Panc1 (cell line): ENCODE data around the gene USP32.

Source experiments
- SIN3A ChIP-seq: IDR thresholded peaks from 2 replicates; pipeline ENCODE4 v1.6.1; 2012; ENCODE audit warnings: low read depth, mild to moderate bottlenecking, low read length, moderate library complexity, borderline replicate concordance; ENCODE audit not compliant: insufficient read depth
- TF ChIP-seq, protein P1 (sequence below): fragments of 450-650 bp; IDR thresholded peaks from 2 replicates; pipeline ENCODE4 v1.5.1; 2017; ENCODE audit warnings: mild to moderate bottlenecking

DNA sequence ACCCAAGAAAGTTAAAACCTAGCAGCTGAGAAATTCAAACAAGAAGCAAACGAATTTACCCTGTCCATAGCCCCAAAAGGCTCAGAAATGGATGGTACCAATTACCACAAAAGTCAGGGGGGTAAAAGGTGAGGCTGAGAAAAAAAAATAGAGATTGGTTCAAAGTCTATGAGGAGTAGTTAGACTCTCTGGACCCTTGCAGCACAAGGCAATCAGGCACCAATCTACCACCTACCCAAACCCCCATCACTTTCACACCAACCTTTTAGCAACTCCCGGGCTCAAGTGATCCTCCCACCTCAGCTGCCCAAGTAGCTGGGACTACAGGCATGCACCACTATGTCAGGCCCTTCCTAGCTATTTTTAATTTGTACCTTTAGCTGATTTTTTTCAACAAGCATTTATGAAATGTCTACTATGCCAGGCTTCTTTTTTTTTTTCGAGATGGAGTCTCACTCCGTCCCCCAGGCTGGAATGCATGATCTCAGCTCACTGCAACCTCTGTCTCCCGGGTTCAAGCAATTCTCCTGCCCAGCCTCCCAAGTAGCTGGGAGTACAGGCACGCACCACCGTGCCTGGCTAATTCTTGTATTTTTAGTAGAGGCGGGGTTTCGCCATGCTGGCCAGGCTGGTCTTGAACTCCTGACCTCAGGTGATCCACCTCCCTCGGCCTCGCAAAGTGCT, 40.8 kb downstream of the USP32 start:
- TF ChIP-seq, protein P1, sequence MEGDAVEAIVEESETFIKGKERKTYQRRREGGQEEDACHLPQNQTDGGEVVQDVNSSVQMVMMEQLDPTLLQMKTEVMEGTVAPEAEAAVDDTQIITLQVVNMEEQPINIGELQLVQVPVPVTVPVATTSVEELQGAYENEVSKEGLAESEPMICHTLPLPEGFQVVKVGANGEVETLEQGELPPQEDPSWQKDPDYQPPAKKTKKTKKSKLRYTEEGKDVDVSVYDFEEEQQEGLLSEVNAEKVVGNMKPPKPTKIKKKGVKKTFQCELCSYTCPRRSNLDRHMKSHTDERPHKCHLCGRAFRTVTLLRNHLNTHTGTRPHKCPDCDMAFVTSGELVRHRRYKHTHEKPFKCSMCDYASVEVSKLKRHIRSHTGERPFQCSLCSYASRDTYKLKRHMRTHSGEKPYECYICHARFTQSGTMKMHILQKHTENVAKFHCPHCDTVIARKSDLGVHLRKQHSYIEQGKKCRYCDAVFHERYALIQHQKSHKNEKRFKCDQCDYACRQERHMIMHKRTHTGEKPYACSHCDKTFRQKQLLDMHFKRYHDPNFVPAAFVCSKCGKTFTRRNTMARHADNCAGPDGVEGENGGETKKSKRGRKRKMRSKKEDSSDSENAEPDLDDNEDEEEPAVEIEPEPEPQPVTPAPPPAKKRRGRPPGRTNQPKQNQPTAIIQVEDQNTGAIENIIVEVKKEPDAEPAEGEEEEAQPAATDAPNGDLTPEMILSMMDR = no peak
- no peak for TF ChIP-seq SIN3A
